ENCODE data around the gene CYP3A5.
"Not testable (repeated sequence)": the region's sequence is repeated elsewhere in the genome, so short reads cannot be mapped to it uniquely, and the experiment has no call there.

Gene CYP3A5

GRCh38 chr7:99707096-99707495 is 27.3 kb upstream of the CYP3A5 start:
- Histone ChIP-seq H3K9ac (no peak overlapping the region), H3K9me3 (replicated peaks in 1 of 11) (peaks cover 0 to 3% (median 0%) of the 10 kb centered on the region in 11 experiments; a peak in 1 of 22 replicates), H3K4me3 (no peak overlapping the region), H4K20me1 (no peaks in the 10 kb centered on the region), H3K36me3 (no peaks in the 10 kb centered on the region), H3K27ac (no peak overlapping the region), H3K27me3 (no peaks in the 10 kb centered on the region), H3K4me2 (no peak overlapping the region), H3K4me1 (no peaks in the 10 kb centered on the region)
- no peak for TF ChIP-seq Cebpa-rat (IDR thresholded peaks at IDR 0.05)

DNA sequence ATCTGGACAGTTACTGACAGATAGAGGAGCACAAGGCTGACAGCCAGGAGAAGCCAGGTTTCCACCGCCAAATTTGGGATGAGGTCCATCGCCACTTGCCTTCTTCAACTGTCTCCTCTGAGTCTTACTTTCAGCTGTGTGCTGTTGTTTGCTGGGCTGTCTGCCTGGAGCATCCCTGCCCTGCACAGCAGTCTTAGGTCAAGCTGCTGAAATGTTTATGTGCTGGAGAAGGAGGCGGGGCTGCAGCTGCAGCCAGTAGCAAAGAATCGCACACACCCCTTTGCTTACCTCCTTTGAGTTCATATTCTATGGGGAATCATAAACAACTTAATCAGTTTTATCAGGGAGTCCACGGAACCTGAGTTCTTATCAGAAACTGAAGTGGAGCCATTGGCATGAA is 20.1 kb upstream of the CYP3A5 start:
- no peaks in the 10 kb centered on the region for H4K20me1 ChIP-seq
- H3K4me3 ChIP-seq: no peak overlapping the region
- H3K9ac ChIP-seq: no peak overlapping the region
- peaks cover 0 to 4% (median 0%) of the 10 kb centered on the region in 11 experiments; a peak in 1 of 22 replicates for H3K9me3 ChIP-seq (replicated peaks in 1 of 11)
- H3K27me3 ChIP-seq: no peaks in the 10 kb centered on the region
- H3K4me2 ChIP-seq: no peak overlapping the region
- no peak overlapping the region for H3K27ac ChIP-seq
- H3K4me1 ChIP-seq: peaks cover 0 to 9% (median 0%) of the 10 kb centered on the region in 10 experiments; a peak in 2 of 20 replicates
- no peak for TF ChIP-seq Cebpa-rat (IDR thresholded peaks at IDR 0.05)
- no peaks in the 10 kb centered on the region for H3K36me3 ChIP-seq

GRCh38 chr7:99698867-99699730 is 19.3 kb upstream of the CYP3A5 start:
- not testable (repeated sequence) for H3K9me3 ChIP-seq (replicated peaks in 1 of 11); H3K27ac ChIP-seq; H3K4me3 ChIP-seq; H4K20me1 ChIP-seq; H3K27me3 ChIP-seq; H3K36me3 ChIP-seq; H3K4me1 ChIP-seq; H3K9ac ChIP-seq
- peak overlapping the region in 2 of 11 experiments; percentile 26 to 35; a peak in 2 of 22 replicates for H3K4me2 ChIP-seq

DNA sequence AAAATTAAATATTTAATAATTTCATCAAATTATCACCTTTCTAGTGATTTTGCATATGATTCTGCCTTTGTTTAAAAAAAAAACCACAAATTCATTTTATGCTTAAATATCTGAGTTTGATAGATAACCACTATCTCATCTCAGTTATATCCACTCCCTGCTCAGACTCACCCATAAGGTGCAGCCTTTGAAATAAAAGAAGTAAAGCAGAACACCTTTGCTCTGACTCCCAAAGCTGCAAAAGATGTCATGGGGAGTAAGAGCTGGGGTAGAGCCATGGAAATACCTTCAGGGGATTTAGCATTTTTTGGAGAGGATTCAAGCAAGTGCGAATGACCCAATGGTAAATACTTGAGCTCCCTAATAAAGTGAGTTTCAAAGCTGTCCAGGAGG is 15.1 kb upstream of the CYP3A5 start:
- no peak overlapping the region for H3K27ac ChIP-seq
- H3K27me3 ChIP-seq: no peaks in the 10 kb centered on the region
- TF ChIP-seq Cebpa-rat (IDR thresholded peaks at IDR 0.05): no peak
- no peak overlapping the region for H3K4me3 ChIP-seq
- H3K4me1 ChIP-seq: peaks cover 0 to 9% (median 0%) of the 10 kb centered on the region in 10 experiments; a peak in 2 of 20 replicates
- no peak overlapping the region for H3K9ac ChIP-seq
- H4K20me1 ChIP-seq: no peaks in the 10 kb centered on the region
- no peak overlapping the region for H3K4me2 ChIP-seq
- H3K36me3 ChIP-seq: no peaks in the 10 kb centered on the region
- peaks cover 0 to 15% (median 9%) of the 10 kb centered on the region in 11 experiments; a peak in 14 of 22 replicates for H3K9me3 ChIP-seq (replicated peaks in 1 of 11)

GRCh38 chr7:99694201-99694911 is 14.6 kb upstream of the CYP3A5 start:
- Histone ChIP-seq H3K36me3 (no peaks in the 10 kb centered on the region), H3K4me3 (no peak overlapping the region), H3K4me1 (peaks cover 0 to 8% (median 0%) of the 10 kb centered on the region in 10 experiments; a peak in 2 of 20 replicates), H3K9ac (no peak overlapping the region), H4K20me1 (no peaks in the 10 kb centered on the region), H3K27me3 (no peaks in the 10 kb centered on the region), H3K4me2 (no peak overlapping the region), H3K27ac (no peak overlapping the region), H3K9me3 (replicated peaks in 1 of 11) (peaks cover 0 to 15% (median 9%) of the 10 kb centered on the region in 11 experiments; a peak in 14 of 22 replicates)
- no peak for TF ChIP-seq Cebpa-rat (IDR thresholded peaks at IDR 0.05)

DNA sequence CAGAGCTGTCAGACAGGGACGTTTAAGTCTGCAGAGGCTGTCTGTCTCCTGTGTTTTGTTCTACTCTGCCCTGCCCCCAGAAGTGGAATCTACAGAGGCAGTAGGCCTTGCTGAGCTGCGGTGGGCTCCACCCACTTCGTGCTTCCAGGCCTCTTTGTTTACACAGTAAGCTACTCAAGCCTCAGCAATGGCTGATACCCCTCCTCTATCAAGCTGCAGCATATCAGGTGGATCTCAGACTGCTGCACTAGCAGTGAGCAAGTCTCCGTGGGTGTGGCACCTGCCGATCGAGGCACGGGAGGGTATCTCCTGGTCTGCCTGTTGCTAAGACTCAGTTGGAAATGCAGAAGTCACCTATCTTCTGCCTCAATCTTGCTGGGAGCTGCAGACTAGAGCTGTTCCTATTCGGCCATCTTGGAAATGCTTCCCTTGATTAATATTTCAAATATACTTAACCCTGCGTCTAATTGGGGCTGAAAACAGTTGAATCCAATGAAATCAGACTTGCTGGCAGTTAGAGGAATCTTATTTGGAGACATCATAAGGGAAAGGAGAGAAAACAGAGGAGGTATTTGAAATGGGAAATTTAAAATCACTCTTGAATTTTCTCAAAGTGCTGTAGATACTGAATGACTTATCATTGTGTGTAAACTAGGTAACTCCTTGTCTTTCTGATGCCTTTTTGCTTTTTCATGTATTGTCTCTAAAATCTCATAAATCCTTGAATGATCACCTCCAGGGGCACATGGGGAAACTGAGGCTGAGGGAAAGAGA is 13.8 kb upstream of the CYP3A5 start:
- Histone ChIP-seq H3K4me1 (peaks cover 0 to under 1% (median 0%) of the 10 kb centered on the region in 10 experiments; a peak in 2 of 20 replicates), H3K9me3 (replicated peaks in 1 of 11) (peaks cover 0 to 15% (median 9%) of the 10 kb centered on the region in 11 experiments; a peak in 14 of 22 replicates), H3K4me2 (no peak overlapping the region), H3K36me3 (no peaks in the 10 kb centered on the region), H4K20me1 (no peaks in the 10 kb centered on the region), H3K27ac (no peak overlapping the region), H3K27me3 (no peaks in the 10 kb centered on the region), H3K9ac (no peak overlapping the region), H3K4me3 (no peak overlapping the region)
- no peak for TF ChIP-seq Cebpa-rat (IDR thresholded peaks at IDR 0.05)

GRCh38 chr7:99693100-99693426 is 13.3 kb upstream of the CYP3A5 start:
- Histone ChIP-seq H3K4me2 (no peak overlapping the region), H3K4me1 (no peaks in the 10 kb centered on the region), H3K4me3 (no peak overlapping the region), H3K9me3 (replicated peaks in 1 of 11) (peaks cover 0 to 15% (median 9%) of the 10 kb centered on the region in 11 experiments; a peak in 14 of 22 replicates), H3K27ac (no peak overlapping the region), H3K36me3 (no peaks in the 10 kb centered on the region), H3K9ac (no peak overlapping the region), H3K27me3 (no peaks in the 10 kb centered on the region), H4K20me1 (no peaks in the 10 kb centered on the region)
- no peak for TF ChIP-seq Cebpa-rat (IDR thresholded peaks at IDR 0.05)

- not testable (repeated sequence) for H4K20me1 ChIP-seq, H3K36me3 ChIP-seq, H3K4me1 ChIP-seq, H3K4me2 ChIP-seq, H3K27ac ChIP-seq, H3K4me3 ChIP-seq, H3K27me3 ChIP-seq, H3K9ac ChIP-seq
- peaks cover 0 to 15% (median 9%) of the 10 kb centered on the region in 11 experiments; a peak in 14 of 22 replicates for H3K9me3 ChIP-seq (replicated peaks in 1 of 11)
Observed at GRCh38 chr7:99692563-99692962, 12.8 kb upstream of the CYP3A5 start.

DNA sequence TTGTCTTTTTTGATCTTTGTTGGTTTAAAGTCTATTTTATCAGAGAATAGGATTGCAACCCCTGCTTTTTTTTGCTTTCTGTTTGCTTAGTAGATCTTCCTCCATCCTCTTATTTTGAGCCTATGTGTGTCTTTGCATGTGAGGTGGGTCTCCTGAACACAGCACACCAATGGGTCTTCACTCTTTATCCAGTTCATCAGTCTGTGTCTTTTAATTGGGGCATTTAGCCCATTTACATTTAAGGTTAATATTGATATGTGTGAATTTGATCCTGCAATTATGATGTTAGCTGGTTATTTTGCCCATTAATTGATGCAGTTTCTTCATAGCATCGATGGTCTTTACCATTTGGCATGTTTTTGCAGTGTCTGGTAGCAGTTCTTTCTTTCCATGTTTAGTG is 11.9 kb upstream of the CYP3A5 start:
- not testable (repeated sequence) for H3K27me3 ChIP-seq, H3K4me1 ChIP-seq, H3K4me2 ChIP-seq, H3K36me3 ChIP-seq, H3K9ac ChIP-seq, H4K20me1 ChIP-seq, H3K4me3 ChIP-seq, H3K27ac ChIP-seq
- H3K9me3 ChIP-seq (replicated peaks in 1 of 11): peaks cover 0 to 15% (median 9%) of the 10 kb centered on the region in 11 experiments; a peak in 14 of 22 replicates

DNA sequence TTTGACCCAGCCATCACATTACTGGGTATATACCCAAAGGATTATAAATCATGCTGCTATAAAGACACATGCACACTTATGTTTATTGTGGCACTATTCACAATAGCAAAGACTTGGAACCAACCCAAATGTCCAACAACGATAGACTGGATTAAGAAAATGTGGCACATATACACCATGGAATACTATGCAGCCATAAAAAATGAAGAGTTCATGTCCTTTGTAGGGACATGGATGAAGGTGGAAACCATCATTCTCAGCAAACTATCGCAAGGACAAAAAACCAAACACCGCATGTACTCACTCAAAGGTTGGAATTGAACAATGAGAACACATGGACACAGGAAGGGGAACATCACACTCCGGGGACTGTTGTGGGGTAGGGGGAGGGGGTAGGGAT is 11.1 kb upstream of the CYP3A5 start:
- H3K4me2 ChIP-seq, H3K9ac ChIP-seq, H3K27me3 ChIP-seq, H3K27ac ChIP-seq, H3K4me3 ChIP-seq, H3K36me3 ChIP-seq, H3K4me1 ChIP-seq, H4K20me1 ChIP-seq: not testable (repeated sequence)
- H3K9me3 ChIP-seq (replicated peaks in 1 of 11): peaks cover 0 to 15% (median 9%) of the 10 kb centered on the region in 11 experiments; a peak in 14 of 22 replicates

DNA sequence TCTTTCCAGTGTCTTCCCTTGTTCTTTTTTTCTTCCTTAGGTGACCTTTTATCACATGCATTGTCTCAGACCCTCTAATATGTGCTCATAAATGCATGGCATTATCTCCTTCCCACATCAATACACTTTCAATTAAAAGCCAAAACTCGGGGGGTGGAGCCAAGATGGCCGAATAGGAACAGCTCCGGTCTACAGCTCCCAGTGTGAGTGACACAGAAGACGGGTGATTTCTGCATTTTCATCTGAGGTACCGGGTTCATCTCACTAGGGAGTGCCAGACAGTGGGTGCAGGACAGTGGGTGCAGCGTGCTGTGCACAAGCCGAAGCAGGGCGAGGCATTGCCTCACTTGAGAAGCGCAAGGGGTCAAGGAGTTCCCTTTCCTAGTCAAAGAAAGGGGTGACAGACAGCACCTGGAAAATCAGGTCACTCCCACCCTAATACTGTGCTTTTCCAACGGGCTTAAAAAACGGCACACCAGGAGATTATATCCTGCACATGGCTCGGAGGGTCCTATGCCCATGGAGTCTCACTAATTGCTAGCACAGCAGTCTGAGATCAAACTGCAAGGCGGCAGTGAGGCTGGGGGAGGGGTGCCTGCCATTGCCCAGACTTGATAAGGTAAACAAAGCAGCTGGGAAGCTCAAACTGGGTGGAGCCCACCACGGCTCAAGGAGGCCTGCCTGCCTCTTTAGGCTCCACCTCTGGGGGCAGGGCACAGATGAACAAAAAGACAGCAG is 6.2 kb upstream of the CYP3A5 start:
- not testable (repeated sequence) for H3K36me3 ChIP-seq, H3K4me1 ChIP-seq, H3K27ac ChIP-seq, H3K27me3 ChIP-seq, H3K4me3 ChIP-seq, H4K20me1 ChIP-seq, H3K4me2 ChIP-seq, H3K9ac ChIP-seq
- peaks cover 0 to 15% (median 9%) of the 10 kb centered on the region in 11 experiments; a peak in 17 of 22 replicates for H3K9me3 ChIP-seq (replicated peaks in 1 of 11)
